Left renal cortex interstitium (tissue), 4 donors: Measurements from ENCODE around the gene NXNL2. TPM values are rescaled to one million over a fixed set of nuclear protein-coding genes. Genes with fewer than 3 reads are reported as not detected.
A peak's percentile ranks its signal among the peaks of the same experiment; 100 is the strongest.

Experiments
- DNase-seq, 4 donors: peaks; one replicate each; pipeline ENCODE4 v3.0.0-alpha.2; 2013; ENCODE audit warnings: low read depth in 4 of 4, low spot score in 2 of 4, missing footprints in 1 of 4
- polyA plus RNA-seq, 4 donors: library from polyadenylated mRNA; unstranded; fragments of 120-200 nt; gene quantifications; one replicate each; pipeline ENCODE4 v1.2.1, GENCODE V29; 2013; ENCODE audit not compliant: insufficient read length in 4 of 4

NXNL2 gene
- polyA plus RNA-seq, 4 donors, result 2.1 to 3.5 (median 2.7) TPM

GRCh38 chr9:88577256-88578120 lies 42.5 kb downstream of the NXNL2 start:
- no peak for DNase-seq

DNA sequence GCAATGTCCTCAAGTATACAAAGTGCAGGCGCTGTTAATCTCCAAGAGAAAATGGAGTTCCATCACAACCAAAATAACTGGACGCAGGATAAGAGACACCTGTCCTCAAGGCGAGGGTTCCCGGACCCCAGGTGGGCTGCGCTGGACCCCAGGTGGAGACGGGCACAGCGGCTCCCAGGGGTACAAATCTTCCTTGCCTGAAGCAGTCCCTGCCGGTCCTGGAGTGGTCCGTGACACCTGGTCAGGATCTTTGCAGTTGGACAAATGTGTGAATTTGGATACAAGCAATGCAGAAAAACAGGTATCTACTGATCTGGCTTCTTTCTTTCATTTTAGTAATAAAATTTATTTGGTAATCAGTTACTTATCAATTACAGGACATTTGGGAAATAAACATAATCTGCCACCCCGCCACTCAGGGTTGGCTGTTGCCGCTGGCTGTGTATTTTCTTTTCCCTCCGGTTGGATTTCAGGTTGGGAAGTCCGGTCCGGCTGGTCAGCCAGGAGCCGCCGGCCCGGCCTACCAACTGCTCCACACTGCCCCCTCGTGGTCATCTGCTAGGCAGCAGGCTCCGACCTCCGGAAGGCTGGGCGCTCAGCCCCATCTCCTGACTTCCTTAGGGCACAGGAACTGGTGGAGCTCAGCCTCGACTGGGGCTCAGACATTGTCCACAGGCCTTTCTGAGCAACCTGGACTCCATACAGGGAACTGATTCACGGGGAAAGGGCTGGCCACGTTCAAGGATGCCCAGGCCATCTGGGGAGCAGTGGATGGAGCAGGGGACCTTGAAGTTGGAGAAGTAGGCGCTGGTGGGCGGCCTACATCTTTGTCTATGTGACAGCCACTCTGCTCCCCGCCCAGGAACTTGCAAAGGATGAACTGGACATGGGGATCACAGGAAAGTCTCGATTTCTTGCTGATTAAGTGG lies 43.4 kb downstream of the NXNL2 start:
- peak in 3 of 4 donors; percentile 60 to 68 (median 62) for DNase-seq

GRCh38 chr9:88579050-88579715 lies 44.2 kb downstream of the NXNL2 start:
- no peak for DNase-seq

DNA sequence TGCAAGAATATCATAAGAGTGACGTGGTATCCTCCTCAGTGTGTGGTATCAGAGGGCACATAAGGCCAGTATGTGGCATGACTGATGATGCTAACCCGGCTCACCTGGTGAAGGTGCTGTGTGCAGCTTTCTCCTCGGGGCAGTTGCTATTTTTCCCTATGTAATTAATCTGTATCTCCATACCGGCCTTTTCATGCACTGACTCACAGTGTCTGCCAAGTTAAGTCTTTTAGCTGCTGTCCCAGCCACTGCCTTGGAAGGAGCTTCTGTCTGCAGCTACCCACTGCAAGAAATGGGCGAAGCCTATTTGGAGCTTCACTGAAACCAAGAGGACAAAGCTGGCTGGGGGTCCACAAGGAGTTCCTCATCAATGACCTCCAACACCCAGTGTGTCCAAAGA lies 46.0 kb downstream of the NXNL2 start:
- DNase-seq, result no peak

DNA sequence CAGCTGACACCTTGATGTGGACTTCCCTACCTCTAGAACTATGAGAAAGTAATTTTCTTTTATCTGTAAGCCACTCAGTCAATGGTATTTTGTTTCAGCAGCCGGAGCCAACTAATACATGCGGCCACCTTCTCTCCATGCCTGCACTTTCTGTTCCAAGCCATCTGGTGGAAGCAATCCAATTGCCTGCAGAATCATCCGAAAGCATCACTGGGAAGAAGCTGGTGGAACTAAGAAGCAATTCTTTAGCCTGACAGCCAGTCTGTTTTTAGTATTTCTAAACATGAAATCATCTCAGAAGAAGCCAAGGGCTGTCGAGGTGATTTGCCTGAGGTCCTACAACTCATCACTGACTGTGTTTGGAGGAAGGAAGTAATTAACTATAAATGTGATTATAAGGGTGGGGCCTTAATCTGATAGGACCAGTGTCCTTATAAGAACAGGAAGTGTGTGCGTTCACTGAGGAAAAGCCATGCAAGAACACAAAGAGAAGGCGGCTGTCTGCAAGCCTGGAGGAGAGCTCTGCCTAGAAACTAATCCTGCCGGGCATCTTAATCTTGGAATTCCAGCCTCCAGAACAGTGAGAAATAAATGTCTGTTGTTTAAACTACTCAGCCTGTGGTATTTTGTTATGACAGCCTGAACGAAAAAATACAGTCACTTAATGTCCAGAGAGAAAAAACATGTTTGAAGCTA lies 49.1 kb downstream of the NXNL2 start:
- no peak for DNase-seq

GRCh38 chr9:88585426-88585825 lies 50.4 kb downstream of the NXNL2 start:
- DNase-seq, result no peak

- DNase-seq, result no peak
Observed at GRCh38 chr9:88586452-88586851, 51.5 kb downstream of the NXNL2 start.

GRCh38 chr9:88587182-88587581 lies 52.2 kb downstream of the NXNL2 start:
- no peak for DNase-seq

- DNase-seq, result no peak
Observed at GRCh38 chr9:88587885-88588649, 53.1 kb downstream of the NXNL2 start.

DNA sequence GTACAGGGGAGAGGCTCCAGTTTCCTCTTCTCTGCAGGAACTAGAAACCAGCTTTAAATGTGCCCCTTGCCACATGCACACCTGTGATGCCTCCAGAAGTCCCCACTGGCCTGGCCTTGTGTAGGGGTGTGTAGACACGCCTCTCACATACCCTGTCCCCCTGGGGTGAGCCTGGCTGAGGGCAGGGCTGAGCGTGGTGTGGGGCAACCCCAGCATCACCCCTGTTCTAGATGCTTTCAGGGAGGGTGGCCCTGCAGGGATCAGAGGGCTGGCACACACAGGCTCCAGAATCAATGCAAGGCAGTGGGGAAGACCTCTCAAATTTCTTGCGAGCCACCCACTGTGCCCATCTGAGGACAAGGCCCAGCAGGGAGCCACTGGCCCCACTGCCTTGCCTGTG lies 54.7 kb downstream of the NXNL2 start:
- no peak for DNase-seq

- no peak for DNase-seq
Observed at GRCh38 chr9:88590558-88591146, 55.7 kb downstream of the NXNL2 start.

DNA sequence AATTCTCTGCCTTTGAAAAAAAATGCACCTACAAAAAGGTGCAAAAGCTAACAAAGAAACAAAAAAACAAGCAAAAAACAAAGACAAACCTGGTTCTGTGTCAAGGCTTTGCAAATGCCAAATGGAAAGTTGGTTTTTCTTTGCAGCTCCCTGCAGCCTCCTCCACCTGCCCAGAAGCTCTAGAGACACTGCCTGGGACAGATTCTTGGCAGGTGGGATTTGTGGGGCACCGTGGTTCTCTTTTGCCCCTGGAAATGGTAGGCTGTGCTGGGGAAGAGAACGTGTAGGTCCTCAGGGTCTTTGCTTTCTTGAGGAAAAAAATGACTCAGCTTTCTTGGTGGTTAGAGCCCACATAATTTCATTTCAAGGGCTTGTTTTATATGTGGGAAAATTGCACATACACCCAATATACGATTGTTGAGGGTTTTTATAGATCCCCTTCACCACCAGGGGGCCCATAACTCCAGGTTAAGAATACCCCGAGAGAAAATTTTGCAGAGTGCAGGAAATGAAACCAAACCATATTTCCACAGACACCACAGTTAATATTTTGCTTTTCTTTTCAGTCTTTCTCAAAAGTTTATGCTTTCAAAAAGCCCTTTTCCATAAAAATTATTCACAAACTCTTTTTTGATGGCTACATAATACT lies 58.7 kb downstream of the NXNL2 start:
- DNase-seq, result peak in 1 of 4 donors; percentile 45

Other genes starting within 250 kb of the NXNL2 start
- gene SPIN1, start 146.7 kb upstream of the NXNL2 start, polyA plus RNA-seq, result 100 to 1,000 TPM; 154 to 181 (median 170) TPM